ENCODE data around the gene ALDH1L2. TPM values are rescaled to one million over a fixed set of nuclear protein-coding genes. Genes with fewer than 3 reads are reported as not detected.

ALDH1L2 gene
- total RNA-seq, 6 donors from 2014 or later: 1.2 to 11.6 (median 2.9) TPM

GRCh38 chr12:104975587-104976343 lies 108.5 kb downstream of the ALDH1L2 start:
- H3K4me1 ChIP-seq: no peaks in the 10 kb centered on the region
- H3K27me3 ChIP-seq: no peaks in the 10 kb centered on the region
- DNase-seq (no peak), ATAC-seq (ENCODE audit: low FRiP score in 2 of 2) (no peak)
- no peaks in the 10 kb centered on the region for H3K36me3 ChIP-seq
- no peaks in the 10 kb centered on the region for H3K9me3 ChIP-seq
- TF ChIP-seq POLR2AphosphoS5 (IDR thresholded peaks at IDR 0.05): no peak
- TF ChIP-seq CTCF (IDR thresholded peaks at IDR 0.05): no peak
- TF ChIP-seq EP300 (IDR thresholded peaks at IDR 0.05): no peak
- TF ChIP-seq POLR2A (IDR thresholded peaks at IDR 0.05): no peak
- no peak overlapping the region for H3K27ac ChIP-seq
- no peak overlapping the region for H3K4me3 ChIP-seq
- WGBS, 2 donors: 67 to 68% methylated on average over 4 of the region's 4 CpGs

GRCh38 chr12:104974626-104975290 lies 109.5 kb downstream of the ALDH1L2 start:
- Histone ChIP-seq H3K27ac (no peak overlapping the region), H3K9me3 (no peaks in the 10 kb centered on the region), H3K4me3 (no peak overlapping the region), H3K4me1 (no peaks in the 10 kb centered on the region), H3K27me3 (no peaks in the 10 kb centered on the region), H3K36me3 (no peaks in the 10 kb centered on the region)
- ATAC-seq (ENCODE audit: low FRiP score in 2 of 2) (peak in 1 of 2 donors; percentile 88), DNase-seq (peak in 1 of 2 donors; percentile 46)
- WGBS, 2 donors: 60 to 66% methylated on average over 7 of the region's 7 CpGs
- no peak for TF ChIP-seq POLR2A (IDR thresholded peaks at IDR 0.05)
- no peak for TF ChIP-seq POLR2AphosphoS5 (IDR thresholded peaks at IDR 0.05)
- no peak for TF ChIP-seq EP300 (IDR thresholded peaks at IDR 0.05)
- no peak for TF ChIP-seq CTCF (IDR thresholded peaks at IDR 0.05)

GRCh38 chr12:104973250-104973649 lies 111.0 kb downstream of the ALDH1L2 start:
- H3K27ac ChIP-seq: no peak overlapping the region
- DNase-seq (no peak), ATAC-seq (ENCODE audit: low FRiP score in 2 of 2) (no peak)
- H3K9me3 ChIP-seq: no peaks in the 10 kb centered on the region
- no peak for TF ChIP-seq POLR2AphosphoS5 (IDR thresholded peaks at IDR 0.05)
- TF ChIP-seq CTCF (IDR thresholded peaks at IDR 0.05): no peak
- no peak for TF ChIP-seq EP300 (IDR thresholded peaks at IDR 0.05)
- TF ChIP-seq POLR2A (IDR thresholded peaks at IDR 0.05): no peak
- no peaks in the 10 kb centered on the region for H3K36me3 ChIP-seq
- no peak overlapping the region for H3K4me3 ChIP-seq
- H3K4me1 ChIP-seq: no peaks in the 10 kb centered on the region
- H3K27me3 ChIP-seq: no peaks in the 10 kb centered on the region
- WGBS, 2 donors: 89 to 93% methylated on average over 5 of the region's 5 CpGs

- Histone ChIP-seq H3K4me1 (no peaks in the 10 kb centered on the region), H3K36me3 (no peaks in the 10 kb centered on the region), H3K27me3 (no peaks in the 10 kb centered on the region), H3K9me3 (no peaks in the 10 kb centered on the region), H3K27ac (no peak overlapping the region), H3K4me3 (no peak overlapping the region)
- TF ChIP-seq POLR2AphosphoS5 (IDR thresholded peaks at IDR 0.05) (no peak), CTCF (IDR thresholded peaks at IDR 0.05) (no peak), POLR2A (IDR thresholded peaks at IDR 0.05) (no peak), EP300 (IDR thresholded peaks at IDR 0.05) (no peak)
- no peak for ATAC-seq (ENCODE audit: low FRiP score in 2 of 2)
- no peak for DNase-seq
- 80 to 82% methylated on average over 5 of the region's 5 CpGs for WGBS, 2 donors
These were observed 113.0 kb downstream of the ALDH1L2 start for GRCh38 chr12:104971306-104971705.

Other genes with a start within 250 kb of the ALDH1L2 start
- gene SLC41A2, start 126.2 kb downstream of the ALDH1L2 start, total RNA-seq: 10 to 100 TPM; 16.0 to 67.0 (median 23.4) TPM
- gene NOPCHAP1, start 98.1 kb downstream of the ALDH1L2 start, total RNA-seq: 10 to 100 TPM in 2 of 6 donors, 1 to 10 TPM in 4; 2.1 to 13.0 (median 7.6) TPM
- 100 to 1,000 TPM in 2 of 6 donors, 10 to 100 TPM in 4; 32.5 to 114 (median 69.6) TPM for gene WASHC4, start 23.3 kb upstream of the ALDH1L2 start, total RNA-seq
- gene APPL2, start 151.7 kb upstream of the ALDH1L2 start, total RNA-seq: 10 to 100 TPM; 23.8 to 72.3 (median 28.6) TPM
- gene C12orf75, start 246.2 kb upstream of the ALDH1L2 start, total RNA-seq: 10 to 100 TPM in 2 of 6 donors, 1 to 10 TPM in 4; 1.0 to 15.0 (median 6.2) TPM

All from upper lobe of left lung (tissue), 6 donors.